ENCODE measurements around the gene RPTOR.

DNA sequence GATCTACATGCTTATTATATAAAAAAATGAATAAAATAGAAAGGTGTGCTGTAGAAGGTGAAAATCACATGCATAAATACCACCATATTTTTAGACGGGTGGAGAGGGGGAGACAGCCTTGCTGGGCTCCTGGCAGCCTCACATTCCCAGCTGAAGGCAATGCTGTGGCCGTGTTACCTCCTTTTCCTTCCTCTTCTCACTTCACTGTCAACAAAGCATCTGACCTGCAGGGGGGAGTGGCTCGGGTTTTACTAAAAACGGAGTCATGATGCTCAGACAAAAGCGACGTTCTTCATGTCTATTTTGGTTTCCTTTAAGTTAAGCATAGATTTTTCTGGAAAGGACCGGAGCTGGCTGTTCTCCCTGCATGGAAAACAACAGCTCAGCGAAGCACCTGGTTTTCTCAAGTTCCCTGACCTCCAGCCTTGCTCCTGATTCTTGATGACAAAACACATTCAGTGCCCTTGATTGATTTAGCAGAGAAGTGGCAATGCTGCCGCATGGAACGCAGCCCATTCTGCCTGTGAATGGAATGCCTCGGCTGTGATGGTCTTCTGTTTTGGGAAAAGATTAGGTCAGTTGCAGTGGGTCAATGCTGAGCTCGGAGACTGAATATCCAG is 5.5 kb upstream of the RPTOR start:
- TF ChIP-seq, protein P1, sequence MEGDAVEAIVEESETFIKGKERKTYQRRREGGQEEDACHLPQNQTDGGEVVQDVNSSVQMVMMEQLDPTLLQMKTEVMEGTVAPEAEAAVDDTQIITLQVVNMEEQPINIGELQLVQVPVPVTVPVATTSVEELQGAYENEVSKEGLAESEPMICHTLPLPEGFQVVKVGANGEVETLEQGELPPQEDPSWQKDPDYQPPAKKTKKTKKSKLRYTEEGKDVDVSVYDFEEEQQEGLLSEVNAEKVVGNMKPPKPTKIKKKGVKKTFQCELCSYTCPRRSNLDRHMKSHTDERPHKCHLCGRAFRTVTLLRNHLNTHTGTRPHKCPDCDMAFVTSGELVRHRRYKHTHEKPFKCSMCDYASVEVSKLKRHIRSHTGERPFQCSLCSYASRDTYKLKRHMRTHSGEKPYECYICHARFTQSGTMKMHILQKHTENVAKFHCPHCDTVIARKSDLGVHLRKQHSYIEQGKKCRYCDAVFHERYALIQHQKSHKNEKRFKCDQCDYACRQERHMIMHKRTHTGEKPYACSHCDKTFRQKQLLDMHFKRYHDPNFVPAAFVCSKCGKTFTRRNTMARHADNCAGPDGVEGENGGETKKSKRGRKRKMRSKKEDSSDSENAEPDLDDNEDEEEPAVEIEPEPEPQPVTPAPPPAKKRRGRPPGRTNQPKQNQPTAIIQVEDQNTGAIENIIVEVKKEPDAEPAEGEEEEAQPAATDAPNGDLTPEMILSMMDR (IDR thresholded peaks at IDR 0.05; ENCODE audit: insufficient read depth, low read length): no peak
- TF ChIP-seq, protein P2, sequence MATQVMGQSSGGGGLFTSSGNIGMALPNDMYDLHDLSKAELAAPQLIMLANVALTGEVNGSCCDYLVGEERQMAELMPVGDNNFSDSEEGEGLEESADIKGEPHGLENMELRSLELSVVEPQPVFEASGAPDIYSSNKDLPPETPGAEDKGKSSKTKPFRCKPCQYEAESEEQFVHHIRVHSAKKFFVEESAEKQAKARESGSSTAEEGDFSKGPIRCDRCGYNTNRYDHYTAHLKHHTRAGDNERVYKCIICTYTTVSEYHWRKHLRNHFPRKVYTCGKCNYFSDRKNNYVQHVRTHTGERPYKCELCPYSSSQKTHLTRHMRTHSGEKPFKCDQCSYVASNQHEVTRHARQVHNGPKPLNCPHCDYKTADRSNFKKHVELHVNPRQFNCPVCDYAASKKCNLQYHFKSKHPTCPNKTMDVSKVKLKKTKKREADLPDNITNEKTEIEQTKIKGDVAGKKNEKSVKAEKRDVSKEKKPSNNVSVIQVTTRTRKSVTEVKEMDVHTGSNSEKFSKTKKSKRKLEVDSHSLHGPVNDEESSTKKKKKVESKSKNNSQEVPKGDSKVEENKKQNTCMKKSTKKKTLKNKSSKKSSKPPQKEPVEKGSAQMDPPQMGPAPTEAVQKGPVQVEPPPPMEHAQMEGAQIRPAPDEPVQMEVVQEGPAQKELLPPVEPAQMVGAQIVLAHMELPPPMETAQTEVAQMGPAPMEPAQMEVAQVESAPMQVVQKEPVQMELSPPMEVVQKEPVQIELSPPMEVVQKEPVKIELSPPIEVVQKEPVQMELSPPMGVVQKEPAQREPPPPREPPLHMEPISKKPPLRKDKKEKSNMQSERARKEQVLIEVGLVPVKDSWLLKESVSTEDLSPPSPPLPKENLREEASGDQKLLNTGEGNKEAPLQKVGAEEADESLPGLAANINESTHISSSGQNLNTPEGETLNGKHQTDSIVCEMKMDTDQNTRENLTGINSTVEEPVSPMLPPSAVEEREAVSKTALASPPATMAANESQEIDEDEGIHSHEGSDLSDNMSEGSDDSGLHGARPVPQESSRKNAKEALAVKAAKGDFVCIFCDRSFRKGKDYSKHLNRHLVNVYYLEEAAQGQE (IDR thresholded peaks at IDR 0.05; ENCODE audit: insufficient replicate concordance, low read depth): no peak
